Measurements from ENCODE around the gene VPS33B. TPM values are rescaled to one million over a fixed set of nuclear protein-coding genes. Genes with fewer than 3 reads are reported as not detected.
A peak's percentile ranks its signal among the peaks of the same experiment; 100 is the strongest.

The VPS33B gene
- total RNA-seq, 2 experiments from 2014 or later, result 22.8 to 26.2 TPM

DNA sequence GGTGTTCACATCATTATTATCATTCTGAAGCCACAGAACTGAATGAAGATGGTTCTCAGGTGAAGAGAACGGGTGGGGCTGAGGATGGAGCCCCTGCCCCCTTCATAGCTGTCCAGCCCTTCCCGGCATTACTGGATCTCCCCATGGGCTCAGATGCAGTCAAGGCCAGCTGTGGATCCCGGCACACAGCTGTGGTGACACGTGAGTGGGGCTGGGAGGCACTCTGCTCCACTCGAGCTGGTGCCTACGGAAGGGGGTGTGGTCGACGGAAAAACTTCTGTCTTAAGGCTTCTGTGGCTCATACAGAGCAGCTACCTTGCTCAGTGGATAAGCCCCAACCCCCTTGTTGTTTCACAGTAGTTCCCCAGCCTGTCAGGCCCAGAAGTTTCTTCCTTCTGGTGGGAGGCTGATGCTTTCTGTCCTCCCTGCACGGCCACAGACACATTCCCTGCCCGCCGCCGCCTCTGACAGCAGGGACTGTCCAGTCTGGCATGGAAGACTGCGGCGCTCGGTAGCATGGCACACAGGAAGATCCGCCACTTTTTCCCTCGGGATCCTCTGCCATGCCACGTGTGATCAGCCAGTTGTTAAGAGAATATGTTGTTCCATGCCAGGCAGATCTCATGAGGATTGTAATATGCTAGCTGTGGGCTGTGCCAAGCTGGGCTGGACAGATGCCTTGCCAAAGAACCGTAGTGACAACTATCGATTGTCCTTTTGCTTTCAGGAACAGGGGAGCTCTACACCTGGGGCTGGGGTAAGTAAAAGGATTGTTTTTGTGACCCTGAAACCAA lies 61.9 kb downstream of the VPS33B start:
- H3K27me3 Mint-ChIP-seq, result no peaks in the 10 kb centered on the region
- no peak overlapping the region for H3K27ac Mint-ChIP-seq
- no peak overlapping the region for H3K4me3 Mint-ChIP-seq
- H3K36me3 Mint-ChIP-seq, result peaks cover 32% of the 10 kb centered on the region
- no peak for ATAC-seq (ENCODE audit: low read depth)
- DNase-seq, result no peak
- H3K4me1 Mint-ChIP-seq, result peaks cover 18% of the 10 kb centered on the region
- H3K9me3 Mint-ChIP-seq, result no peaks in the 10 kb centered on the region
- POLR2A ChIA-PET, result interaction anchor here (0.8 to 1.0 kb wide), 4 partner anchors 9 to 28 kb away, joined by 3 to 4 read pairs (median 3); partner anchors contain the start of genes HDDC3 and UNC45A

DNA sequence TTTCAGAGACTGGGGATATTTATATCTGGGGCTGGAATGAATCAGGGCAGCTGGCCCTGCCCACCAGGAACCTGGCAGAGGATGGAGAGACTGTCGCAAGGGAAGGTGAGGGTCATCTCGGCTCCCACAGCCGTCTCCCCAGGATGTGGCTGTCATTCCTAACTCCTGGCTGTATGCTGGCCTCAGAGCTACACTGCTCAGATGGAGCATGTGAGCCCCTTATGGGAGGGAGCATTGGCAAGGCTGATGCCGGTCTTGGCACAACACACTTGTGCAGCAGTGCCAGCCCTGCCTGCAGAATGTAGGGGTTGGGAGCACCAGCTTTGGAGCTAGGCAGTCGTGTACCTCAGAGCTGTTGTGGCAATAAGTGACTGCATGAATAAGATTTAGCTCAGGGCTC lies 62.5 kb downstream of the VPS33B start:
- Mint-ChIP-seq H3K27me3 (no peaks in the 10 kb centered on the region), H3K4me3 (no peak overlapping the region), H3K36me3 (peaks cover 28% of the 10 kb centered on the region), H3K4me1 (peaks cover 18% of the 10 kb centered on the region), H3K9me3 (no peaks in the 10 kb centered on the region), H3K27ac (no peak overlapping the region)
- ATAC-seq (ENCODE audit: low read depth) (no peak), DNase-seq (no peak)
- POLR2A ChIA-PET, result interaction anchor here (0.8 to 1.0 kb wide), 3 partner anchors 10 to 25 kb away, joined by 3 to 4 read pairs (median 3); partner anchors contain the start of gene UNC45A

DNA sequence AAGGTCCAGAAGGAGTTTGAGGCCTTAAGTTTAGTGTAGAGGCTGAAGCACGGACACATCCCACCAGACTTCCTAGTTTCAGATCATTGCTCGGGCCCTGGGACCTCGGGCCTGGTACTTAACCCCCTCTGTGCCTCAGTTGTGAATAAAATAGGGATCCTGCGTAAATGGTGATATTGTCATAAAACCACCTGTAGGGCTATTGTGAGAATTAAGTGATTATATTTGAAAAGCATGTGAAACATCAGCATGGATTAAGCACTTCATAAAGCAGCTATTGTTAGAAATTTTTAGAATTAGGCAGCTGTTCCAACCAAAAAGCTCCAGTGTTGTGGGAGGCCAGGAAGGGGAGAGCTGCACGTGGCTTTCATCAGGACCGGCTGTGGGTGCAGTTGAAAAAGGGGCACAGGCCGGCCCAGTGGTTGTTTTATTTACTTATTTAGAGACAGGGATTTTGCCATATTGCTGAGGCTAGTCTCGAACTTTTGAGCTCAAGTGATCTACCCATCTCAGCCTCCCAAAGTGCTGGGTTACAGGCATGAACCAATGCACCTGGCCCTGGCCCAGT lies 63.3 kb downstream of the VPS33B start:
- peaks cover 26% of the 10 kb centered on the region for H3K36me3 Mint-ChIP-seq
- no peak overlapping the region for H3K4me3 Mint-ChIP-seq
- DNase-seq, result no peak
- no peak for ATAC-seq (ENCODE audit: low read depth)
- POLR2A ChIA-PET, result interaction anchor here (0.7 to 1.1 kb wide), 3 partner anchors 10 to 87 kb away, joined by 3 to 5 read pairs (median 5); no protein-coding TSS in a partner anchor
- no peak overlapping the region for H3K27ac Mint-ChIP-seq
- no peaks in the 10 kb centered on the region for H3K9me3 Mint-ChIP-seq
- no peaks in the 10 kb centered on the region for H3K27me3 Mint-ChIP-seq
- H3K4me1 Mint-ChIP-seq, result peaks cover 19% of the 10 kb centered on the region

DNA sequence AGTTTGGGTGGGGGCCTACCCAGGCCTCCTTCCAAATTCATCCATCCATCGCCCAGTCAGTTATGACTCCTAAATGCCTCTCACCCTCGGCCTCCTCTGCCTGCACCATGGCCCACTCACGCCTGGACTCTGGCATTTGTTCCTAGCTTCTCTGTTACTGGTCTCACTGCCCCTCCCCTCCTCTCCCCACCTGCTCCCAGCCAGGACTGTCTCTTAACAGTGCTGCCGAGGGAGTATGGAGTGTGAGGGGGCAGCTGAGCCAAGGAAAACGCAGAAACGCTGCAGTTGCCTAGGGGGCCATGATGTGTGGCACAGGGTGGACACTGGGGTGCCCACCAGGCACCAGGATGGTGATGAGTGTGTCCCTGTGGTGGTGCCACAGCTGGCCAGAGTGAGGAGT lies 64.6 kb downstream of the VPS33B start:
- H3K4me1 Mint-ChIP-seq, result peaks cover 19% of the 10 kb centered on the region
- no peak for ATAC-seq (ENCODE audit: low read depth)

DNA sequence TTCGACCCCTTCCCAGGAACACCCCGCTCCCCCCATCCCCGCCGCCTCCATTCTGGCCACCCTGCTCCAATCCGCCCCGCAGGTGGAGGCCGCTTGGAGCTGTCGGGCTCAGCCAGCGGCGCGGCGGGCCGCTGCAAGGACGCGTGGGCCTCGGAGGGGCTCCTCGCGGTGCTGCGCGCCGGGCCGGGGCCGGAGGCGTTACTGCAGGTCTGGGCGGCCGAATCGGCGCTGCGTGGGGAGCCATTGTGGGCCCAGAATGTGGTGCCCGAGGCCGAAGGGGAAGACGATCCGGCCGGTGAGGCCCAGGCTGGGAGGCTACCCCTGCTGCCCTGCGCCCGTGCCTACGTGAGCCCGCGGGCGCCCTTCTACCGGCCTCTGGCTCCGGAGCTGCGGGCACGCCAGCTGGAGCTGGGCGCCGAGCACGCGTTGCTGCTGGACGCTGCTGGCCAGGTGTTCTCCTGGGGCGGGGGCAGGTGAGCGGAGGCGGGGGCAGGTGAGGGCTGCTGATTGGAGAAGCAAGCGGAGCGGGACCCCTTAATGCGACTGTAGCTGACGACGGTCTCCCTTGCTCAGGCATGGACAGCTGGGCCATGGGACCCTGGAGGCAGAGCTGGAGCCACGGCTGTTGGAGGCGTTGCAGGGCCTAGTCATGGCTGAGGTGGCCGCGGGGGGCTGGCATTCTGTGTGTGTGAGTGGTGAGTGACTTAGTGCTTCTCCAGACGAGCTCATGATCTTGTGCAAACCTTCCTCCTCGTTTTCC lies 65.2 kb downstream of the VPS33B start:
- Mint-ChIP-seq H3K27me3 (no peaks in the 10 kb centered on the region), H3K4me1 (peaks cover 16% of the 10 kb centered on the region), H3K36me3 (peaks cover 18% of the 10 kb centered on the region), H3K27ac (peak overlapping the region; percentile 39), H3K4me3 (peak overlapping the region; percentile 86), H3K9me3 (no peaks in the 10 kb centered on the region)
- POLR2A ChIA-PET, result interaction anchor here (0.9 to 4.9 kb wide), 8 partner anchors 11 to 80 kb away, joined by 3 to 55 read pairs (median 3); partner anchors contain the start of genes HDDC3 and PRC1
- ATAC-seq (ENCODE audit: low read depth) (no peak), DNase-seq (no peak)

More for the DNA sequence above, 64.6 kb downstream of the VPS33B start:
- H3K36me3 Mint-ChIP-seq, result peaks cover 17% of the 10 kb centered on the region
- H3K4me3 Mint-ChIP-seq, result peak overlapping the region; percentile 65
- no peaks in the 10 kb centered on the region for H3K27me3 Mint-ChIP-seq
- POLR2A ChIA-PET, result interaction anchor here (1.0 to 1.6 kb wide), 3 partner anchors 9 to 37 kb away, joined by 3 to 5 read pairs (median 3); partner anchors contain the start of gene PRC1
- peak overlapping the region; percentile 39 for H3K27ac Mint-ChIP-seq
- H3K9me3 Mint-ChIP-seq, result no peaks in the 10 kb centered on the region
- DNase-seq, result no peak

DNA sequence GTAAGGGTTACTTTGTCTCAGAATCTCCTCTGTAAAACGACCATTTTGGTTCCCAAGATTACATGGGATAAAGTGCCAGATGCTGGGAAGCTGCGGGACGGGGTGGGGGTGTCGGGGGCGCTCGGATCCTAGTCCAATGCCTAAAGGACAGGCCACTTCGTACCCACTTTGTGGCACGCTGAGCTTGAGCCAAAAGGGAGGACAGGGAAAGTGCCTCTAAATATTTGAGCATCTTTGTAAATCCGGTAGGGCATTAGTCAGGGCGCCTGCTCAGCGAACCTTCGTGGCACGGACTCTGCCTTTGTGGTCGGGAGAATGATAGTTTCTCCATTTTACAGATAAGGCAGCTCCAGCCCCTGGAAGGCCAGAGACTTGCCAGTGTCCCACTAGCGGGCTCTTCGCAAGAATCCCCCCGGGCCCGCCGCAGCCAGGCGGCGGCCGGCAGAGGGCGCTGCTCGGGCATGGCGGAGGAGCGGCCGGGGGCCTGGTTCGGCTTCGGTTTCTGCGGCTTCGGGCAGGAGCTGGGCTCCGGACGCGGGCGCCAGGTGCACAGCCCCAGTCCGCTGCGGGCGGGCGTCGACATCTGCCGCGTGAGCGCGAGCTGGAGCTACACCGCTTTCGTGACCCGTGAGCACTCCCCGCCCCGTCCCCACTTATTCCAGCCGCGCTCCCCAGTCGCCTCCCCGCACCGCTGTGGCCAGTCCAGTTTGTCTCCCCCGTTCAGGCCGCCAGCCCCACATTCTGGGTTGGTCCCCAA lies 65.9 kb downstream of the VPS33B start:
- no peak for ATAC-seq (ENCODE audit: low read depth)
- no peaks in the 10 kb centered on the region for H3K27me3 Mint-ChIP-seq

DNA sequence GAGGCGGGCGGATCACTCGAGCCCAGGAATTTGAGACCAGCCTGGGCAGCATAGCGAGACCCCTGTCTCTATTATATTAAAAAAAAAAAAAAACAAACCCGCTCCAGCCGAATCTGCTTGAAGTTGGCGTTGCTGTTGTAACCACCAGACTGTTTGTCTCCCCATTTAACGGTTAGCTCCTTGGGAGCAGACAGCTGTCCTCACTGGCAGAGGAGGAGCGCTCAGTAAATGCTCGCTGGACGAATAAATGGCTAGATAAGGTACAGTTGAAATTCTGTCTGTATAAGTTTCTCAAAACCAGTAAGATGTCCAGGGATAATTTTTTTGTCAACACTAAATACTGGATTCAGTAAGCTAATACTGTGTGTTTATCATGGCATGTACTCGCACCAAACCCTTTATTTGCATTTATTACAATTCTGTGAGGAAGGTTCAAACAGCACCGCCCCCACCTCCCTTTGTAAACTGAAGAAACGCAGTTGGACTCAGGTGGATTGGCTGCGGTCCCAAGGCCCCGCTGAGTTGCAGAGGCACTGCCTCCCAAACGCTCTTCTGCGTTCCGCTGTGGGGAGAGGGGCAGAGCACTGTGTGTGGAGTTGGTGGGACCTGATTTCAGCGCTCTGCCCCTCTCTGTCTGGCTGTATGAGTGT lies 66.6 kb downstream of the VPS33B start:
- POLR2A ChIA-PET, result interaction anchor here (0.6 to 4.9 kb wide), 6 partner anchors 16 to 1588 kb away, joined by 3 to 55 read pairs (median 4); partner anchors contain the start of genes HDDC3 and UNC45A
- ATAC-seq (ENCODE audit: low read depth), result no peak
- peak overlapping the region; percentile 86 for H3K4me3 Mint-ChIP-seq
- DNase-seq, result no peak
- H3K27me3 Mint-ChIP-seq, result no peaks in the 10 kb centered on the region
- H3K9me3 Mint-ChIP-seq, result no peaks in the 10 kb centered on the region
- peak overlapping the region; percentile 94 for H3K27ac Mint-ChIP-seq
- peaks cover 19% of the 10 kb centered on the region for H3K36me3 Mint-ChIP-seq
- H3K4me1 Mint-ChIP-seq, result peaks cover 12% of the 10 kb centered on the region

More for the DNA sequence above, 65.9 kb downstream of the VPS33B start:
- peak overlapping the region; percentile 94 for H3K27ac Mint-ChIP-seq
- H3K9me3 Mint-ChIP-seq, result no peaks in the 10 kb centered on the region
- peaks cover 12% of the 10 kb centered on the region for H3K4me1 Mint-ChIP-seq
- DNase-seq, result peak; percentile 83
- H3K4me3 Mint-ChIP-seq, result peak overlapping the region; percentile 86
- POLR2A ChIA-PET, result interaction anchor here (0.6 to 4.9 kb wide), 10 partner anchors 10 to 1588 kb away, joined by 3 to 55 read pairs (median 3); partner anchors contain the start of genes HDDC3 and PRC1
- H3K36me3 Mint-ChIP-seq, result peaks cover 20% of the 10 kb centered on the region

DNA sequence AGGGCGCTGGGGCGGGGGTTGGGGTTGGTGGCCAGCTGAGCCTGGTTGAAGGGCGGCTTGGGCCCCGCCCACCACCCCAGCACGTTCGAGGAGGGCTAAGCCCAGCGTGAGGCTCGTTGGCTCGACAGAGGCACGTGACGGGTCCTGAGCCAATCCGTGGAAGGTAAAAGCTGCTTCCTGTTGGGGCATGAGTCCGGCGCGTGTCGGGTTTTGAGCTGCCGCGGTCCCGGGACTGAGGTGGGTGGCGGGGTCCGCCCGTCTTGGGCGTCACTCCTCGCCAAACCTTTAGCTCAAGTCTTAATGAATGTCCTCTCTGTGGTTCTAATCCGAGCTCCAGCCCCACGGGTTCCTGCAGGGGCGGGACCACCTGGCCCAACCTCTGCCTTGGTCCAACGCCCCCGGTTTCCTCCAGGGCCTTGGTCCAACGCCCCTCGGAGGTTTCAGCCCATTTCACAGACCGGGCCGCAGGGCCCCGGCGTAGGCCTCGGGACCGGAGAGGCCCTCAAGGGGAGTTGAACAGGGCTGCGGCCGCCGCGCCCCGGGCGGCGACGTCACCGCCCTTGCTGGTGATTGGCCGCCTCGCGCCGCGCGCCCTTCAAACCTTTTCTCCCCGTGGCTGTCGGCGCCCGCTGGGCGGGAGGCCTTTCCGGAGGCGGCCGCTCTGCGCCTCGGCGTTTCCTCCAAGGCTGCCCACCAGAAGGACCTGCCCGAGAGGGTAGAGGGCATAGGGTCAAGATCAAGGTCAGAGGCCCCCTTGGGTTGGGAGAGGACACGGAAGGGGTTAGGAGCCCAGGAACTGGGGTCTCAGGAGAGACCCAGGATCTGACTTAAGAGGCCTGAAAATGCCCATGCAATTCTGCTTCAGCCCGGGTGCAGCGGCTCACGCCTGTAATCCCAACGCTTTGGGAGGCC lies 67.4 kb downstream of the VPS33B start, which contains the start of gene RCCD1:
Gene RCCD1, plus strand, starts transcription at position 173 of the 912 bp plus-strand sequence. CDS start 1,851 bp downstream, outside the sequence.
- H3K27ac Mint-ChIP-seq, result peak within 1 kb of the TSS; percentile 94
- DNase-seq (peak; percentile 88), ATAC-seq (ENCODE audit: low read depth) (peak; percentile 94)
- H3K4me3 Mint-ChIP-seq, result peak within 1 kb of the TSS; percentile 86
- no peaks in the 10 kb centered on the region for H3K9me3 Mint-ChIP-seq
- peaks cover 19% of the 10 kb centered on the region for H3K36me3 Mint-ChIP-seq
- POLR2A ChIA-PET, result interaction anchor here (0.7 to 4.9 kb wide), 15 partner anchors 8 to 238 kb away, joined by 3 to 55 read pairs (median 5); partner anchors contain the start of genes BLM, HDDC3, MAN2A2 and PRC1
- H3K27me3 Mint-ChIP-seq, result no peaks in the 10 kb centered on the region
- H3K4me1 Mint-ChIP-seq, result peaks cover 12% of the 10 kb centered on the region

DNA sequence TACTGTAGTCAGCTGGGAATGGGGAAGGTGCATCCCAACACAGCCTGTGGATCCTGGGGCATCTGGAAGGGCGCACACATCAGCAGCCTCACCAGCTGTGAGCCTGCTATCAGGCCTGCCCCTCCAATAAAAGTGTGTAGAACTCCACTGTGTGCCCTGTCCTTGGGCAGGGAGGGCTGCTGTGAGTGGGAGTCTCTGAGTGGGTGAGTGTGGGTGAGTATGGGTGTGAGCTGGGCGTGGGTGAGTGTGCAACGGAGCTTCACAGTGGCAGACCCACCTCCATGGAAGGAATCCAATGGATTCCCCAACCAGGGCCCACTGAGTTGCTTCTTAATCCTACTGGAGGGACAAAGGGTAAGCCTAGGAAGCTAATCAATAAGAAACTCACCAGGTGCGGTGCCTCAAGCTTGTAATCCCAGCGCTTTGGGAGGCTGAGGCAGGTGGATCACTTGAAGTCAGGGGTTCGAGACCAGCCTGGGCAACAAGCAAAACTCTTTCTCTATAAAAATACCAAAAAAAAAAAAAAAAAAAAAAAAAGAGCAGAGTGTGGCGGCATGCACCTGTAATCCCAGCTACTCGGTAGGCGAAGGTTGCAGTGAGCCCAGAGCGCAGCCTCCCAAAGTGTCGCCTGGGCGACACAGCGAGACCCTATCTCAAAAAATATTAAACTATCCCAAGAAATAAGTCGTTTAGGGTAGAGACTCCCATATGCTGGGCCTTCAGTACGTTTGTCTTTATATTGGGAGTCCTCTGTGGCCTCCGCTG lies 68.3 kb downstream of the VPS33B start:
- peak overlapping the region; percentile 86 for H3K4me3 Mint-ChIP-seq

DNA sequence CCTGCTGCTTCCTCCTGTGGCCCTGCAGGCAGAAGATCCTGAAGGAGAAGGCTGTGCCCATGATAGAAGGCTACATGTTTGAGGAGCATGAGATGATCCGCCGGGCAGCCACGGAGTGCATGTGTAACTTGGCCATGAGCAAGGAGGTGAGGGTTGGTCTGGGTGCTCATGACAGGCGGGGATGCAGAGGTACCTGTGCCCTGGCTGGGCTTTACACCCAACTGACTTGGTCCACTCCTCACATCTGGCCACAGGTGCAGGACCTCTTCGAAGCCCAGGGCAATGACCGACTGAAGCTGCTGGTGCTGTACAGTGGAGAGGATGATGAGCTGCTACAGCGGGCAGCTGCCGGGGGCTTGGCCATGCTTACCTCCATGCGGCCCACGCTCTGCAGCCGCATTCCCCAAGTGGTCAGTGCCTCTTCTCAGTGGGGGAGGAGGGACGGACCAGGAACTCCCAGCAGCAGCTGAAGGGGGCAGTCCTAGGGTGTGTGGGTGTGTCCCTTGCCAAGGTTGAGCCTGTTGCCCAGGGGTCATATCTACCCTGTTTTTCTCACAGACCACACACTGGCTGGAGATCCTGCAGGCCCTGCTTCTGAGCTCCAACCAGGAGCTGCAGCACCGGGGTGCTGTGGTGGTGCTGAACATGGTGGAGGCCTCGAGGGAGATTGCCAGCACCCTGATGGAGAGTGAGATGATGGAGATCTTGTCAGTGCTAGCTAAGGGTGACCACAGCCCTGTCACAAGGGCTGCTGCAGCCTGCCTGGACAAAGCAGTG lies 69.3 kb downstream of the VPS33B start:
- DNase-seq, result no peak
- Mint-ChIP-seq H3K27me3 (no peaks in the 10 kb centered on the region), H3K27ac (peak overlapping the region; percentile 42), H3K4me1 (peaks cover 12% of the 10 kb centered on the region), H3K9me3 (no peaks in the 10 kb centered on the region), H3K4me3 (no peak overlapping the region), H3K36me3 (peaks cover 23% of the 10 kb centered on the region)
- ATAC-seq (ENCODE audit: low read depth), result no peak
- POLR2A ChIA-PET, result interaction anchor here (2.0 to 4.9 kb wide), 3 partner anchors 18 to 68 kb away, joined by 10 to 55 read pairs (median 40); partner anchors contain the start of genes HDDC3, UNC45A and VPS33B

More for the DNA sequence above, 68.3 kb downstream of the VPS33B start:
- peaks cover 12% of the 10 kb centered on the region for H3K4me1 Mint-ChIP-seq
- DNase-seq (no peak), ATAC-seq (ENCODE audit: low read depth) (no peak)
- no peaks in the 10 kb centered on the region for H3K9me3 Mint-ChIP-seq
- peak overlapping the region; percentile 94 for H3K27ac Mint-ChIP-seq
- no peaks in the 10 kb centered on the region for H3K27me3 Mint-ChIP-seq
- peaks cover 19% of the 10 kb centered on the region for H3K36me3 Mint-ChIP-seq
- POLR2A ChIA-PET, result interaction anchor here (0.6 to 4.9 kb wide), 16 partner anchors 11 to 561 kb away, joined by 3 to 55 read pairs (median 5); partner anchors contain the start of genes BLM, HDDC3, MAN2A2 and PRC1

Data from activated naive CD8-positive, alpha-beta T cell treated with anti-CD3 and anti-CD28 coated beads, Interleukin-2, amount 10 ng/mL, durations not matched to agents 7 days and 5 days (primary cell).